GM19455 (cell line): Measurements from ENCODE around the gene ART3.
A peak's percentile ranks its signal among the peaks of the same experiment; 100 is the strongest.

Experiments used
- ATAC-seq: cut with Tn5 transposase; IDR thresholded peaks from one replicate; pipeline ENCODE4 v1.9.1; 2021; ENCODE audit not compliant: unreplicated experiment

Gene ART3

GRCh38 chr4:76144546-76144945 is 70.0 kb downstream of the ART3 start:
- no peak for ATAC-seq

GRCh38 chr4:76147454-76148141 is 73.1 kb downstream of the ART3 start:
- peak; percentile 35 for ATAC-seq

- peak; percentile 98 for ATAC-seq
These were observed 73.8 kb downstream of the ART3 start, which contains the start of gene NUP54 for GRCh38 chr4:76148142-76148865. TSS of gene NUP54 (minus strand) at chr4:76148397. CDS start at chr4:76148374, 23 bp downstream.

- no peak for ATAC-seq
These were observed 78.8 kb downstream of the ART3 start for GRCh38 chr4:76153356-76153755.

- ATAC-seq, result no peak
These were observed 81.5 kb downstream of the ART3 start for GRCh38 chr4:76155979-76156378.

- no peak for ATAC-seq
These were observed 82.1 kb downstream of the ART3 start for GRCh38 chr4:76156635-76157034.

GRCh38 chr4:76160355-76160754 is 85.8 kb downstream of the ART3 start:
- ATAC-seq, result no peak
